BJ (cell line): ENCODE data around the gene CDKN1A. TPM values are rescaled to one million over a fixed set of nuclear protein-coding genes. Genes with fewer than 3 reads are reported as not detected.
"Not testable (repeated sequence)": the region's sequence is repeated elsewhere in the genome, so short reads cannot be mapped to it uniquely, and the experiment has no call there.

Source experiments
- CTCF ChIA-PET: fragments of 350-600 bp; formaldehyde crosslinking; extraction: SDS; loops from one replicate; lab custom pipeline; 2021; ENCODE audit warnings: antibody characterized with exemption, inconsistent platforms; lab: Yijun Ruan, JAX
- POLR2A ChIA-PET: fragments of 300-600 bp; sonication (Branson Sonifier 250); formaldehyde crosslinking; extraction: SDS; loops from one replicate; lab custom pipeline; 2021; ENCODE audit warnings: antibody characterized with exemption; lab: Charles Lee
- DNase-seq: peaks from one replicate; pipeline ENCODE4 v3.0.0-alpha.2; 2011; ENCODE audit warnings: low read depth
- H3K27me3 ChIP-seq: 2 replicates; pipeline ENCODE4 v1.6.0; 2011; ENCODE audit warnings: low read length; ENCODE audit not compliant: control insufficient read depth, insufficient read depth
- H3K36me3 ChIP-seq: 2 replicates; pipeline ENCODE4 v1.5.1; 2011; ENCODE audit warnings: low read length; ENCODE audit not compliant: control insufficient read depth, insufficient read depth
- H3K4me3 ChIP-seq: 2 replicates; pipeline ENCODE4 v1.5.1; 2011; ENCODE audit warnings: low read depth, mild to moderate bottlenecking, control low read depth, low read length
- polyA plus RNA-seq: library from polyadenylated mRNA; depleted of rRNA; stranded (reverse); fragments of >200 nt; gene quantifications from 2 replicates; pipeline ENCODE4 v1.2.3, GENCODE V29; 2011
- TF ChIP-seq, protein P1 (sequence below): IDR thresholded peaks from 2 replicates; pipeline ENCODE4 v1.5.1; 2011; ENCODE audit warnings: low read depth, mild to moderate bottlenecking, control low read depth, inconsistent platforms, low read length, moderate library complexity; ENCODE audit not compliant: insufficient read depth

Gene CDKN1A
- polyA plus RNA-seq, 1 experiment, result 820 TPM

DNA sequence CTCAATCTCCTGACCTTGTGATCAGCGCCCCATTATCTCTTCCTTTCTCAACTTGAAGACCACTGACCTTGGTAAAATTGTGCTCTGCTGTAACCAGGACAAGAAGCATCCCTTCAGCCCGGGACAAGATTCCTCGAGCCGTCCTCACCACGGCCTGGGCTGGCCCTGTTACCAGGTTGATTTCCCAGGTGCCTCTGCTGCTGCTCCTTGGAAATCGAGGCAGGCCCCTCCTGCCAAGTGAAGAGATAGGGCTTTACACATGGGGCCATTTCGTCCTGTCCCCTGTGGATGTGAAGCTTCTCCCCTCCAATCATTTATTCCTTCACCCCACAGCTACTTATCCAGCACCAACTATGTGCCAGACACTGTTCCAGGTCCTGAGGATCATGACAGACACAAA lies 40.6 kb downstream of the CDKN1A start:
- POLR2A ChIA-PET, result interaction anchor here (0.6 kb wide), 1 partner anchor 36 kb away, joined by 4 read pairs; no protein-coding TSS in a partner anchor

GRCh38 chr6:36720251-36721141 lies 42.0 kb downstream of the CDKN1A start:
- Histone ChIP-seq H3K4me3 (no peak overlapping the region), H3K27me3 (peaks cover 4% of the 10 kb centered on the region), H3K36me3 (no peaks in the 10 kb centered on the region)
- no peak for DNase-seq
- CTCF ChIA-PET, result interaction anchor here (0.7 to 2.1 kb wide), 7 partner anchors 12 to 110 kb away, joined by 3 to 15 read pairs (median 4); no protein-coding TSS in a partner anchor
- POLR2A ChIA-PET, result no interaction called here
- TF ChIP-seq, protein P1, sequence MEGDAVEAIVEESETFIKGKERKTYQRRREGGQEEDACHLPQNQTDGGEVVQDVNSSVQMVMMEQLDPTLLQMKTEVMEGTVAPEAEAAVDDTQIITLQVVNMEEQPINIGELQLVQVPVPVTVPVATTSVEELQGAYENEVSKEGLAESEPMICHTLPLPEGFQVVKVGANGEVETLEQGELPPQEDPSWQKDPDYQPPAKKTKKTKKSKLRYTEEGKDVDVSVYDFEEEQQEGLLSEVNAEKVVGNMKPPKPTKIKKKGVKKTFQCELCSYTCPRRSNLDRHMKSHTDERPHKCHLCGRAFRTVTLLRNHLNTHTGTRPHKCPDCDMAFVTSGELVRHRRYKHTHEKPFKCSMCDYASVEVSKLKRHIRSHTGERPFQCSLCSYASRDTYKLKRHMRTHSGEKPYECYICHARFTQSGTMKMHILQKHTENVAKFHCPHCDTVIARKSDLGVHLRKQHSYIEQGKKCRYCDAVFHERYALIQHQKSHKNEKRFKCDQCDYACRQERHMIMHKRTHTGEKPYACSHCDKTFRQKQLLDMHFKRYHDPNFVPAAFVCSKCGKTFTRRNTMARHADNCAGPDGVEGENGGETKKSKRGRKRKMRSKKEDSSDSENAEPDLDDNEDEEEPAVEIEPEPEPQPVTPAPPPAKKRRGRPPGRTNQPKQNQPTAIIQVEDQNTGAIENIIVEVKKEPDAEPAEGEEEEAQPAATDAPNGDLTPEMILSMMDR, result no peak

More for the DNA sequence above, 40.6 kb downstream of the CDKN1A start:
- DNase-seq, result no peak
- TF ChIP-seq, protein P1, result no peak
- CTCF ChIA-PET, result interaction anchor here (1.2 to 1.6 kb wide), 5 partner anchors 12 to 96 kb away, joined by 3 to 5 read pairs (median 4); no protein-coding TSS in a partner anchor
- H3K36me3 ChIP-seq, result no peaks in the 10 kb centered on the region
- H3K4me3 ChIP-seq, result no peak overlapping the region
- H3K27me3 ChIP-seq, result peaks cover 4% of the 10 kb centered on the region

DNA sequence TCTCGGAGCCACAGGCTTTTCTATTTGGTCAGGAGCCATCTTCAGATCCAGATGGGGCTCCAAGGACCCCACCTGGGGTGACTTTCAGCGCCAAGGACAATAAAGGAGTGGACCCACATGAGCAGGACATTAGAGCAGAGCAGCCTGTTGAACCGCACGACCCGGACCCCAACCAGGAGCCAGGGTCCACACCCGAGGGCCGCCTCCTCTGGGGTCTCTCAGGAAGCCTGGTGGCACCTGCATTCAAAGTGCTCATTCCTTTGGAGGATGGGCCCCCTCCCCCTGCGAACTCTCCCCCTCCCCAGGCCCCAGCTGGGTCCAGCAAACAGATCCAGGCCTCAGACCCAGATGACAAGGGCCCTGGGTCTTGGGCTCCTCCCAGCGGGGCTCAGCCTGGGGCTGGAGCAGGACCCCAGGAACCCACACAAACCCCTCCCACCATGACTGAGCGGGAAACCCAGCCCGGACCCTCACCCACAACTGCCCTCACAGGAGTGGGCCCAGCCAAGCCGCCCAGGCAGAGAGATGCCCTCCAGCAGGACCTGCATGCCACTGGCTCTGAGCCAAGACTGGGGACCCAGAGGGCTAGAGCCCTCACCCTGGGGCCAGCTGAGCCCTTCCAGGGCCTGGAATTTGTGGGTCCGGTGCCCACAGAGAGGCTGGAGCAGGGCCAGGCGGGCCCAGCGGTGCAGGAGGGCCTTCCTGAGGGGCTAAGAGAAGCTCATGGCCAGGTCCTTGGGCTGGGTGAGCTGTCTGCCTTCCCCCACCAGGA lies 43.0 kb downstream of the CDKN1A start:
- DNase-seq, result no peak
- POLR2A ChIA-PET, result no interaction called here
- Histone ChIP-seq H3K36me3 (no peaks in the 10 kb centered on the region), H3K27me3 (no peaks in the 10 kb centered on the region; the same call in none of the 2 replicates), H3K4me3 (no peak overlapping the region)
- CTCF ChIA-PET, result interaction anchor here (0.5 to 2.1 kb wide), 2 partner anchors 106 to 211 kb away, joined by 3 to 15 read pairs; no protein-coding TSS in a partner anchor
- TF ChIP-seq, protein P1, result no peak

- H3K36me3 ChIP-seq, result no peaks in the 10 kb centered on the region
- POLR2A ChIA-PET, result no interaction called here
- DNase-seq, result no peak
- CTCF ChIA-PET, result interaction anchor here (0.5 to 4.0 kb wide), 5 partner anchors 13 to 211 kb away, joined by 3 to 37 read pairs (median 4); no protein-coding TSS in a partner anchor
- TF ChIP-seq, protein P1, result no peak
- H3K27me3 ChIP-seq, result no peaks in the 10 kb centered on the region; the same call in none of the 2 replicates
- H3K4me3 ChIP-seq, result no peak overlapping the region
Observed at GRCh38 chr6:36722365-36722764, 43.9 kb downstream of the CDKN1A start.

DNA sequence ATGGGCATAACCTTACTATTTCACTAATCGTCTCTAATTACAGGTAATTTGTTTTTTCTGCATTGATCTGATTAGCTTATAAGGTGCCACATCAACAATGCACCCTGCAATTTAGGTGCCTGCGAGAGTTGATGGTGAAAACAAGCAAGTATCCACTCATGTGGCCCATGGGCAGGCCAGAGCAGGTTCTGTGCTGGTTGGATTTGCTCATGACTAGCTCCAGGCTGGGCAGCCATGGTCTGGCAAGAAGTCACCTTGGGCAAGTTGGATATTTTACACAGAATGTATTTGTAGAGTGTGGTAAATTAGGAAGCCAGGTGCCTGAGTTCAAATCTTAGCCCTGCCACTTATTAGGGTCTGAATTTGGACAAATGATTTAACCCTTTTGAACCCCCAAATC lies 44.4 kb downstream of the CDKN1A start:
- ChIA-PET CTCF (interaction anchor here (0.9 to 4.0 kb wide), 5 partner anchors 13 to 107 kb away, joined by 3 to 37 read pairs (median 12); no protein-coding TSS in a partner anchor), POLR2A (no interaction called here)

GRCh38 chr6:36723992-36724391 lies 45.5 kb downstream of the CDKN1A start:
- H3K4me3 ChIP-seq, H3K27me3 ChIP-seq, POLR2A ChIA-PET, H3K36me3 ChIP-seq, DNase-seq: not testable (repeated sequence)
- CTCF ChIA-PET, result interaction anchor here (0.6 to 4.4 kb wide), 19 partner anchors 9 to 115 kb away, joined by 3 to 37 read pairs (median 5); no protein-coding TSS in a partner anchor

More for the DNA sequence above, 44.4 kb downstream of the CDKN1A start:
- no peak for DNase-seq
- Histone ChIP-seq H3K36me3 (no peaks in the 10 kb centered on the region), H3K4me3 (no peak overlapping the region), H3K27me3 (no peaks in the 10 kb centered on the region; the same call in none of the 2 replicates)
- TF ChIP-seq, protein P1, result no peak
